A673 (cell line): ENCODE measurements around the gene DRD1. TPM values are rescaled to one million over a fixed set of nuclear protein-coding genes. Genes with fewer than 3 reads are reported as not detected.

Source experiments
- BruUV-seq: library from RNA; stranded (reverse); fragments of 400-500 nt; replicated peaks from 2 replicates; lab custom pipeline; 2021; lab: Mats Ljungman, UMichigan
- CTCF ChIA-PET: fragments of 300-600 bp; sonication (Branson Sonifier 250); formaldehyde crosslinking; loops from one replicate; lab custom pipeline; 2022; ENCODE audit warnings: antibody characterized with exemption; lab: Charles Lee
- POLR2A ChIA-PET: fragments of 300-600 bp; sonication (Branson Sonifier 250); formaldehyde crosslinking; loops from one replicate; lab custom pipeline; 2022; ENCODE audit warnings: antibody characterized with exemption; ENCODE audit not compliant: low non-redundant PET; lab: Charles Lee
- DNase-seq: peaks from one replicate; pipeline ENCODE4 v3.0.0-alpha.2; 2015; ENCODE audit warnings: low spot score
- H3K27ac ChIP-seq: fragments of 200-600 bp; sonication (generic); 2 replicates; pipeline ENCODE4 v1.5.1; 2016; ENCODE audit warnings: mixed run types, low read depth, mild to moderate bottlenecking, mixed read lengths, antibody characterized with exemption, low read length; ENCODE audit not compliant: poor library complexity, severe bottlenecking
- H3K27me3 ChIP-seq: fragments of 200-600 bp; sonication (generic); replicated peaks from 2 replicates; pipeline ENCODE4 v1.6.1; 2017; ENCODE audit warnings: mixed run types, low read depth, mild to moderate bottlenecking, mixed read lengths, antibody characterized with exemption, low read length; ENCODE audit not compliant: insufficient read depth, poor library complexity
- H3K36me3 ChIP-seq: fragments of 200-600 bp; sonication (generic); 2 replicates; pipeline ENCODE4 v1.6.1; 2016; ENCODE audit warnings: mixed run types, mild to moderate bottlenecking, mixed read lengths, antibody characterized with exemption, low read length; ENCODE audit not compliant: insufficient read depth, poor library complexity, severe bottlenecking
- H3K4me1 ChIP-seq: fragments of 200-600 bp; sonication (generic); 2 replicates; pipeline ENCODE4 v1.6.1; 2017; ENCODE audit warnings: mixed run types, mild to moderate bottlenecking, mixed read lengths, antibody characterized with exemption, low read length; ENCODE audit not compliant: insufficient read depth, poor library complexity, severe bottlenecking
- H3K4me3 ChIP-seq: fragments of 200-600 bp; sonication (generic); 2 replicates; pipeline ENCODE4 v1.5.1; 2016; ENCODE audit warnings: low read depth, mixed run types, mild to moderate bottlenecking, mixed read lengths, low read length; ENCODE audit not compliant: poor library complexity, severe bottlenecking
- H3K9me3 ChIP-seq: fragments of 200-600 bp; sonication (generic); 2 replicates; pipeline ENCODE4 v1.6.1; 2016; ENCODE audit warnings: mixed run types, low read depth, mild to moderate bottlenecking, mixed read lengths, antibody characterized with exemption, low read length; ENCODE audit not compliant: poor library complexity, severe bottlenecking
- EZH2 ChIP-seq: fragments of 200-600 bp; sonication (generic); IDR thresholded peaks from 2 replicates; pipeline ENCODE4 v1.6.1; 2017; ENCODE audit warnings: borderline replicate concordance, low read depth, mild to moderate bottlenecking, mixed read lengths, antibody characterized with exemption, low read length; ENCODE audit not compliant: poor library complexity, severe bottlenecking
- intact Hi-C: fragments of 100-400 bp; cut with micrococcal nuclease; formaldehyde crosslinking; loops from one replicate; pipeline ENCODE4 v1.10.0; 2022; ENCODE audit not compliant: unreplicated experiment
- total RNA-seq: library from RNA; stranded (reverse); gene quantifications from 2 replicates; pipeline ENCODE4 v1.2.3, GENCODE V29; 2021
- TF ChIP-seq, protein P1 (sequence below): fragments of 300-800, 200-600 bp; sonication (generic); conservative IDR thresholded peaks from 2 replicates; pipeline ENCODE4 v1.5.1; 2017; ENCODE audit warnings: low read depth, mild to moderate bottlenecking, antibody characterized with exemption, low read length, moderate library complexity, mixed read lengths

The DRD1 gene
- total RNA-seq, 1 experiment from 2014 or later = 0.77 TPM

DNA sequence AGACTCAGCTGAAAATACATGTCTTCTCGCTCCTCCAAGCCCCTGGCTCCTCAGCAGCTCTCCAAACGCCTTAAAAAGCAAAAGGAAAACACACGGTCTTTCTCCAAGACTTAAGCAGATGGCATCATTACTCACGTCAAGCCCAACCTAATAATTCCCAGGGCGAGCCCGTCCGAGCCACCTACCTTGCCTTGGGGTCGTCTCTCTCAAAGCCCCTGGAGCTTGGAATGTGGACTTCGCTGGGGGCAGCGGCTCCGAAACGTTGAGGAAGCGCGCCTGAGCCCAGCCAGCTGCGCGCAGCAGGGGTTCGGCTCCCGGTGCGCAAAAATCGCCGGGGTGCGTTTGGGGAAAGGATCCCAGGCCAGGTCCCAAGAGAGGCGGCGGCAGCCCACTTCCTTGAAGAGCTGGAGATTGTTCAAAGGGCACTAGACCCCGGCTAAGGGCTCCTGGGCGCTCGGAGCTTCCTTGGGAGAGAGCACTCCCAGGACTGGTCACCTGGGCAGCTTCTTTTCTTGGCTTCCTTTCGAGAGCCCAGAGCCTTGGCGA is 395 bp downstream of the DRD1 start:
- DNase-seq = no peak
- POLR2A ChIA-PET = no interaction called here
- intact Hi-C loops = loop anchor here (1.0 to 5.0 kb wide), 2 partner anchors 241 to 492 kb away; no protein-coding TSS in a partner anchor

DNA sequence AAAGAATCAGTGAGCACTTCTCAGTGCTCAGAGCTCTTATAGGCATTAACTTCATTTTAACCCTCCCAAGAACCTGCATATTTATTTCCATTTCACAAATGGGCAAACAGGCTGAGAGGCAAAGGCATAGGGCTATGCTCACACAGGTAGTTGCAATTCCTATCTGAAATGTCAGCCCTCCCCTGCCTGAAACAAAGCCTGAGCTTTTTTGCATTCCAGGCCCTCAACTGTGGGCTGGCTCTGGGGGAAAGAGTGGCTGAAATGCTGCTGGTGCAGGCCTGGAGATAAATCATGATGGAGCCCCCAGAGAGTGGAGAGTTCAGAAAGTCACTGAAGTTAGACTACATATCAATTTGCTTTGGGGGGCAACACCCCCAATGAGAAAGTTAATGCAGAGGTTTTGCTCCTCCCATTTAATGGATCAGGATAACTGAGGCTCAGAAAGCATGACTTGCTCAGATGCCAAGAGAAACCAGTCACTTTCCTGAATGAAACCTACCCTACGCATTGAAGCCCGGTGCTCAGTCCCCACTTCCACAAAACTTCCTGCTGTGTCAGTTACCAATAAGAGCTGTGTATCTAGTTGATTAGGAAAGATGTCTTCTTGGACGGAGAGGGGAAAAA is 5.6 kb downstream of the DRD1 start:
- H3K27ac ChIP-seq = no peak overlapping the region
- TF ChIP-seq, protein P1, sequence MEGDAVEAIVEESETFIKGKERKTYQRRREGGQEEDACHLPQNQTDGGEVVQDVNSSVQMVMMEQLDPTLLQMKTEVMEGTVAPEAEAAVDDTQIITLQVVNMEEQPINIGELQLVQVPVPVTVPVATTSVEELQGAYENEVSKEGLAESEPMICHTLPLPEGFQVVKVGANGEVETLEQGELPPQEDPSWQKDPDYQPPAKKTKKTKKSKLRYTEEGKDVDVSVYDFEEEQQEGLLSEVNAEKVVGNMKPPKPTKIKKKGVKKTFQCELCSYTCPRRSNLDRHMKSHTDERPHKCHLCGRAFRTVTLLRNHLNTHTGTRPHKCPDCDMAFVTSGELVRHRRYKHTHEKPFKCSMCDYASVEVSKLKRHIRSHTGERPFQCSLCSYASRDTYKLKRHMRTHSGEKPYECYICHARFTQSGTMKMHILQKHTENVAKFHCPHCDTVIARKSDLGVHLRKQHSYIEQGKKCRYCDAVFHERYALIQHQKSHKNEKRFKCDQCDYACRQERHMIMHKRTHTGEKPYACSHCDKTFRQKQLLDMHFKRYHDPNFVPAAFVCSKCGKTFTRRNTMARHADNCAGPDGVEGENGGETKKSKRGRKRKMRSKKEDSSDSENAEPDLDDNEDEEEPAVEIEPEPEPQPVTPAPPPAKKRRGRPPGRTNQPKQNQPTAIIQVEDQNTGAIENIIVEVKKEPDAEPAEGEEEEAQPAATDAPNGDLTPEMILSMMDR = no peak
- no peak for TF ChIP-seq EZH2
- H3K36me3 ChIP-seq = no peaks in the 10 kb centered on the region
- intact Hi-C loops = no loop called here
- CTCF ChIA-PET = no interaction called here
- no peak for DNase-seq
- peaks cover 27% of the 10 kb centered on the region for H3K27me3 ChIP-seq
- no peak overlapping the region for H3K4me3 ChIP-seq
- H3K4me1 ChIP-seq = no peaks in the 10 kb centered on the region
- POLR2A ChIA-PET = no interaction called here
- no peaks in the 10 kb centered on the region for H3K9me3 ChIP-seq
- BruUV-seq = no TSS peak

More for the DNA sequence above, 395 bp downstream of the DRD1 start:
- CTCF ChIA-PET = interaction anchor here (0.7 kb wide), 2 partner anchors 323 to 492 kb away, joined by 3 to 4 read pairs; no protein-coding TSS in a partner anchor
- Histone ChIP-seq H3K36me3 (no peaks in the 10 kb centered on the region), H3K4me3 (peak overlapping the region; percentile 33), H3K4me1 (no peaks in the 10 kb centered on the region), H3K27me3 (peaks cover 56% of the 10 kb centered on the region), H3K9me3 (no peaks in the 10 kb centered on the region), H3K27ac (no peak overlapping the region)
- no TSS peak for BruUV-seq
- TF ChIP-seq, protein P1 = no peak
- TF ChIP-seq EZH2 = no peak

DNA sequence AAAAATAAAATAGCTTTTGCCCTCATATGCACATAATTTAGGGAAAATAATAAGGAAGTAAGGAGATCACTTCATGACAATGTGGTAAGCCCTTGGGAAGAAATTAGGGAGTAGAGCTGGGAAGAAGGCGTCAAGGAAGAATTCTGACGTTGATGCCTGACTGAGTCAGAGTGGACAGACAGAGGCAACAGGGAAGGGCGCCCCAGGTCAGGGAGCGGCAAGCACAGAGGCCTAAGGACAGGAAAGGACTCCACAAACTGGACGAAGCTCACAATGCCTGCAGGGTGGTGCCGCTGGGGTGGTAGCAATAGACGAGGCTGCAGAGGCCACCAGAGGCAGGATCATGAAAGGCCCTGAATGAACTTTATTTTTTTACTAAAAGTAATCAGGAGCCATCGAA is 7.6 kb downstream of the DRD1 start:
- ChIA-PET CTCF (no interaction called here), POLR2A (no interaction called here)
- no TSS peak for BruUV-seq
- Histone ChIP-seq H3K36me3 (no peaks in the 10 kb centered on the region), H3K27me3 (peaks cover 22% of the 10 kb centered on the region), H3K4me3 (no peak overlapping the region), H3K4me1 (no peaks in the 10 kb centered on the region), H3K27ac (no peak overlapping the region), H3K9me3 (no peaks in the 10 kb centered on the region)
- intact Hi-C loops = no loop called here
- TF ChIP-seq, protein P1 = no peak
- TF ChIP-seq EZH2 = no peak
- DNase-seq = no peak
